HT1080 (cell line): ENCODE results near the gene B4GALT7. TPM values are rescaled to one million over a fixed set of nuclear protein-coding genes. Genes with fewer than 3 reads are reported as not detected.
"Not testable (repeated sequence)": the region's sequence is repeated elsewhere in the genome, so short reads cannot be mapped to it uniquely, and the experiment has no call there.

Experiments
- DNase-seq: peaks from one replicate; pipeline ENCODE4 v3.0.0-alpha.2; 2015; ENCODE audit warnings: low read depth
- polyA plus RNA-seq, 2 experiments: library from polyadenylated mRNA; depleted of rRNA; stranded (reverse); fragments of >200 nt; gene quantifications; 2 replicates each; pipeline ENCODE4 v1.2.3, GENCODE V29; 2015
- total RNA-seq: library from RNA; depleted of rRNA; stranded (reverse); fragments of >200 nt; shearing (Covaris generic); gene quantifications from 2 replicates; pipeline ENCODE4 v1.2.3, GENCODE V29; 2014; rRNA removed

B4GALT7 gene, protein sequence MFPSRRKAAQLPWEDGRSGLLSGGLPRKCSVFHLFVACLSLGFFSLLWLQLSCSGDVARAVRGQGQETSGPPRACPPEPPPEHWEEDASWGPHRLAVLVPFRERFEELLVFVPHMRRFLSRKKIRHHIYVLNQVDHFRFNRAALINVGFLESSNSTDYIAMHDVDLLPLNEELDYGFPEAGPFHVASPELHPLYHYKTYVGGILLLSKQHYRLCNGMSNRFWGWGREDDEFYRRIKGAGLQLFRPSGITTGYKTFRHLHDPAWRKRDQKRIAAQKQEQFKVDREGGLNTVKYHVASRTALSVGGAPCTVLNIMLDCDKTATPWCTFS
- 43.1 and 47.7 TPM in 2 replicates for total RNA-seq
- polyA plus RNA-seq (2015; cell fraction: cytosol; rRNA removed): 44.6 and 56.4 TPM in 2 replicates
- polyA plus RNA-seq (2015; cell fraction: nucleus; rRNA removed): 36.1 and 39.1 TPM in 2 replicates

DNA sequence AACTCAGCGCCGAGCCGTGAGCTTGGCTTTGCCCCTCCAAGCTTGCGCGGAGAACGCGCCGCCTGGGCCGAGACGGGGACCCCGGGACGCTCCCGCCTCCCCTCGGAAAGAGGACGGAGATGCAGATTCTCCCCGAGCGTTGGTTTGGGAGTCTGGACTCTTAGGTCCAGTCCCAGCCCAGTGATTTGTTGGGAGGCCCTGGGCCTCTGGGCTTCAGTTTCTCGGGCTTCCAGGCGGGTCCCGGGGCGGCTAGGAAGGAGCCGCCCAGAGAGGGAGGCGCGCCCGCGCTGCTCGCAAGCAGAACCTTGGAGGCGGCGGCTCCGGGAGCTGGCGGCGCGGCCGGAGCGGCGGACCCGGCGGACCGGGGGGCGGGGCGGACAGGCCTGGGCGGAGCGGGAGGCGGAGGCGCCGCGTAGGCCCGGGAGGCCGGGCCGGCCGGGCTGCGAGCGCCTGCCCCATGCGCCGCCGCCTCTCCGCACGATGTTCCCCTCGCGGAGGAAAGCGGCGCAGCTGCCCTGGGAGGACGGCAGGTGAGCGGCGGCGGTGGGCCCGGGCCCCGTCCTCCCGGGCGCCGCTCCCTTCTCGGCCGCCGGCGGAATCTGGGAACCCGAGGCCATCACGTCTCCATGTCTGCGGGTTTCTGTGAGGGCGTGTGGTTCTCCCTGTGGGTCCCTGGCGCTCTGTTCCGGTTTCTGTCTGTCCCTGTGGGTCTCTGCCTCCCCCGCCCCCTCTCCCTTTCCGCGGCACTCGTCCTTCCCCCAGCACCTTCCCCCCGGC is at the start of gene B4GALT7:
Gene B4GALT7 (plus strand): TSS at position 402 of the 777 bp plus-strand sequence. CDS start 79 bp downstream, at position 481.
- DNase-seq: peak; percentile 68

DNA sequence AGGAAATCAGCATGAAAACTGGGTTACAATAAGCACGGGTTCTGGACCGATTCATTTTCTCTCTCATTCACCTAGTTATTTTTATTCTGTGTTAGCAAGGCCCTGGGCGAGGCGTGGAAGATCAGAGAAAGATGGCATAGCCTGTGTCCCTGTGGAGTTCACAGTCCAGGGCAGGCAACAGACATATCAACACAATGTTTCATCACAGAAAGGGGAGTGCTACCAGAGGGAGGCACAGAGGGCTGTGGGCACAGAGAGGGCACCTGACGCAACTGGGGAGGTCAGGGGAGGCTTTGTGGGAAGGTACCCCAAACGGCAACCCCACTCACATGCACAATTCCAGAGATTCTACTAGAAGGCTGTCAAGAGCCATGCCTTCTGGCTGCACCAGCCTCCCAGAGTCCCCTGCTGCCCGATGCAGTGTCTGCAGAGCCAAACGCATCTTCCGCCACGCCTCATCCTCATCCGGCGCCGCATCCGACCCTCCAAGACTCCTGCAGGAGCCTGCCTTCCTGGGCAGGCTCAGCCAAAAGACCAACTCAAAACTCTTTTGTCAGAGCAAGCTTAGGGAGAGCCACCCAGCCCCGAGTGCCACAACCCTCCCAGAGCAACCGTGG is 47.0 kb upstream of the B4GALT7 start:
- no peak for DNase-seq

DNA sequence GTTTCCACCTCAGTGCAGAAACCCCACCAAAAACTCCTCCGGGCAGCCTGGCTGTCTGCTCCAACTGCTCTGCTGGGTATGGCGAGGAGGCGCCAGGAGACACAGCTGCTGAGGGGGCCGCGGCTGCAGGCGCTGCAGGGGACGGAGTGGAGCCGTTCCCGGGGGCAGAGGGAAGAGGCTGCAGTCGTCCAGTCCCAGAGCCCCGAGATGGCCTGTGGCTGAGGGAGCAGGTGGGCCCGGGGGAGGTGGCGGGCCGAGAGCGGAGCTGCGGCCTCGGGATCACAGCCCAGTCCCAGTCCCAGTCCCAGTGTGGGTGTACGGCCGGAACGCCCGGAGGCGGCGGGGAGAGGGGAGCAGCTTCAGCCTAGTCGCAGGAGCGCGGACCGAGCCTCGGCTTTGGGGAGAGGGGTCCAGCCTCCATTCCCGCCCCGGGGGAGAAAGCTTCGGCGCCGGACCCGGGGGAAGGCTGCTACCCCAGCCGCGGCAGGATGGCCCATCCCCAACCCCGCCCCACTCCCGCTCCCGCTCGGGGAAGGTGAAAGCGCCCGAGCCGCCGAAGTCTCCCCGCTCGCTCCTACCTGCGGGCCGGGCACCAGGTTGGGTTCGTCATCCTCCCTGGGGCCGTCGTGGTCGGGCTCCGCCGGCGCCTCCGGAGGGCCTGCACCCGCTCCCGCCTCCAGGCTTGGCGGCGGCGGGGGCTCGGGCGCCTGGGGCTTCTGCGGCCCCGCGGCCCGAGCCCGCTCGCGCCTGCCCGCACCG is 46.1 kb upstream of the B4GALT7 start:
- DNase-seq: no peak

DNA sequence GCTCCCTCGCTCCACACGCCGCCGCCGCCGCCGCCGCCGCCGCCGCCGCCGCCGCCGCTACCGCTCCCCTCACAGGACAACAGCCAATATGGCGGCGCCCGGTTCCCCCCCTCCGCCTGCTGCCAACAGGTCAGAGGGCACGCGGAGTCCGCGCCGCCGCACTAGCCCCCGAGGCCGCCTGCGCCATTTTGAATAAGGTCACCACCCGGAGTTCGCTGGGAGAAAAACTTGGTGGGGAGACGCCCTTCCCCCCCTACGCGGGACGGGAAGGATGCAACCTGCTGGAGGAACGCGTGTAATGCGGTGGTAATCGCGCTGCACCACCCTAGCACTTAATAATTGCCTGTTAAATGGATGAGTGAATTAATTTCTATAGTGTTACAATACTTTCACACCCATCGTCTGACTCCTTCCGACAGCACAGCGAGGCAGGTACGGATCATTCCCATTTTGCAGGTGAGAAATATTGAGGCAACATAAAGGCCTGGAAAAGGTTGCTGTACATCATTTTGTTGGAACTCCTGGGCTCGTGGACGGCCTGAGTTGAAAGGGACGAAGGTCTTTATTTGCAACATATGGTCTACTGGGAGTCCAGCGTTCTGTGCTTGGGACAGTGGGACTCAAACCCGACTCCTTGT is 45.3 kb upstream of the B4GALT7 start, which contains the start of gene FAM193B:
Gene FAM193B (minus strand): TSS at position 90 of the 638 bp plus-strand sequence. CDS start 105 bp downstream, outside the sequence.
- peak; percentile 89 for DNase-seq

DNA sequence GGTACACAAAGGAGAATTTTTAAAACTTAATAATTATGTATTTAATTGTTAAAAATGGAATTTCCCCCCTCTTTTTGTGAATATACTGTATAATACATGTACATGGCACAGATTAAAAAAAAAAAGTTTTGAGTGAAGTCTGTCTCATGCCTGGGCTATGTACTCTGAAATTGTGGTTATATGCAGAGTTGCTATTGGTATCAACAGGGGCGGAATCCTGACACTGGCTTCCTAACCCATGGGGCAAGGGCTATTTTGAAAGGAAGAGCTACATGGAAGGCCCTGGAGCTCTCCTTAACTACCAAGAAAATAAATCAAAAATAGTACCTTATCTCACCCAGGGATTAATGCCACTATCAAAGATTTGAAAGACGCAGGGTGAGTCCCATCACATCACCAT is 44.7 kb upstream of the B4GALT7 start:
- DNase-seq: no peak

DNA sequence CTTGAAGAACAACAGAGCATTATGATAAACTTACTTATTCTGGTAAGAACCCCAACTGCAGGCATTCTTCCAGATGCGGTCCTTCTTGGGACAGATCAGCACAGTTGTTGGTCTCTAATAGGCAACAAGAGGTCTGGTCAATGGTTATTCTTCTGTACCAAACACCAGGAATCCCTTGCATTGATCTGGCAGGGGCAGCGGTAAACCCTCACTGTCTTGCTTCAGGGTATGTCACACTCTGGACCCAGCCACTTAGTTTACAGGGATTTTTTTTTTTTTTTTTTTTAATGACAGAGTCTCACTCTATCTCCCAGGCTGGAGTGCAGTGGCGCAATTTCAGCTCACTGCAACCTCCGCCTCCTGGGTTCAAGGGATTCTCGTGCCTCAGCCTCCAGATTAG is 44.3 kb upstream of the B4GALT7 start:
- no peak for DNase-seq

DNA sequence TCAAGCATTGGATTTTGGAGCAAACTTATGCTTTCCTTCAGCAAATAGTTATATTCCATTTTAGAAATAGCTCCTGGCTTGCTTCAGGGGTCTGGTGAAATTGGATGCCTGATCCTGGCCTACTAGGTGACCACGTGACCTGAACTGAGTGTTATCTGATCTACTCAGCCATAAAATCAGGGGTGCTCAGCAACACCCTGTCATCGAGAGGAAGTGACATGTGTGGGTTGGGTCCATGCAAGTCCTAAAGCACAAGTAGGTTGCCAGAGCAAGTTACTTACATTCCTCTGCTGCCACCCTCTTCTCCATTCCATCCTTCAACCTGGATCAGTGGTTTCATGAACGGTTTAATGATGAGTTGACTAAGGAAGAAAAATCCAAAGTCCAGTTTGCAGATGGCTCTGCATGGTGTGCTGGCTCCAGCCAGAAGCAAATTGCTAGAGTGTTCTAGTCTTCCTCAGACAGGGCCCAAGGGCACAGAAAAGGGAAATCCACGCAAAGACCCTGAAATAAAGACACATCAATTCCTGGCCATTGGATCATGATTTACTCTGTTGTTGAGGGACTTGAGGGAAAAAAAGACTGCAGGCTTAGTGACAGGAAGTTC is 42.8 kb upstream of the B4GALT7 start:
- peak; percentile 43 for DNase-seq

DNA sequence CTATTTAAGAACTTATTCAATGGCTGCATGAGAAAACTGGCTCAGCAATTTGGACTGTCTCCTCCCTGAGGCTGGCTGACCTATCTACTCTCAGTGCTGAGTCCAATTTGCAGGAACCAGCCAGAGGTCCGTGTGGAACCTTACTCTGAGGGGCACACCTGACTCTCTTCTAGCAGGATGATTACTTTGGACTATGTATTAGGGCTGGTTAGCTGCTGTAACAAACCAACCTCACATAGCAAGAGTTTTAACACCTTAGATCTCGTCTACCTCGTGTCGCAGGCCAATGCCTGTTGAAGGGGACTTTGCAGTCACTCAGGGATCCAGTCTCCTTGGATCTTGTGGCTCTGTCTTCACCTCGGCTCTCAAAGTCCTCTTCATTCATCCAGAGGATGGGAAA is 42.1 kb upstream of the B4GALT7 start:
- DNase-seq: no peak

DNA sequence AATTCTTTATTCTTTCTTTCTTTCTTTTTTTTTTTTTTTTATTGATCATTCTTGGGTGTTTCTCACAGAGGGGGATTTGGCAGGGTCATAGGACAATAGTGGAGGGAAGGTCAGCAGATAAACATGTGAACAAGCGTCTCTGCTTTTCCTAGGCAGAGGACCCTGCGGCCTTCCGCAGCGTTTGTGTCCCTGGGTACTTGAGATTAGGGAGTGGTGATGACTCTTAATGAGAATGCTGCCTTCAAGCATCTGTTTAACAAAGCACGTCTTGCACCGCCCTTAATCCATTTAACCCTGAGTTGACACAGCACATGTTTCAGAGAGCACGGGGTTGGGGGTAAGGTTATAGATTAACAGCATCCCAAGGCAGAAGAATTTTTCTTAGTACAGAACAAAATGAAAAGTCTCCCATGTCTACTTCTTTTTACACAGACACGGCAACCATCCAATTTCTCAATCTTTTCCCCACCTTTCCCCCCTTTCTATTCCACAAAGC is 40.4 kb upstream of the B4GALT7 start:
- not testable (repeated sequence) for DNase-seq

DNA sequence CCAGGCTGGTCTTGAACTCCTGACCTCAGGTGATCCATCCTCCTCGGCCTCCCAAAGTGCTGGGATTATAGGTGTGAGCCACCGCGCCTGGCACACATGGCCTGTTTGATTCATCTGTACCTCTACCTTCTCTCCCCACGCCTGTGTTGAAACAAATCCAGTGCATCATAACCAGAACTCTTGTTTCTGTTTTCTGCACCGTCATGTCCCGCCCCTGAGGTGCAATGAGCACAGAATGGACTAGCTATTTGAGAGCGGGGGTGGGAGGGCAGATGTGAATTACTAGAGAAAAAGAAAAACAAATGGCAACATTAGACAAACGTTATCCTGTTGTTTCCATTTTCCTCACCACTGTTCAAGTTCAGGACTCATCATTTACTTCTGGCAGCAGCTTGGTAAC is 34.9 kb upstream of the B4GALT7 start:
- DNase-seq: no peak

DNA sequence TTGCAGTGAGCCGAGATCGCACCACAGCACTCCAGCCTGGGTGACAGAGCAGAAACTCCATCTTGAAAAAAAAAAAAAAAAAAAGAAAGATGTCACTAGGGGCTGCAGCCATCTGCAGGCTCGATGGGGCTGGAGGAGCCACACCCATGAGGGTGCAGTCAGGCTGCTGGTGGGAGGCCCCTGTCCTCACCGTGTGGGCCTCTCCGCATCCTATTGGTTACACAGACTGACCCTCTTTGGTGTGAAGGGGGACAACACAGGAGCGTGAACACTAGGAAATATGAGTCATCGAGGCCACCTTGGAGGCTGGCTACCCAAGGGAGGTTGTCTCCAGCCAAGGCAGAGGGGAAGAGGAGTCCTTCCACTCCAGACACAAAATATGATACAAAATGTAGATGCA is 31.6 kb upstream of the B4GALT7 start:
- no peak for DNase-seq

DNA sequence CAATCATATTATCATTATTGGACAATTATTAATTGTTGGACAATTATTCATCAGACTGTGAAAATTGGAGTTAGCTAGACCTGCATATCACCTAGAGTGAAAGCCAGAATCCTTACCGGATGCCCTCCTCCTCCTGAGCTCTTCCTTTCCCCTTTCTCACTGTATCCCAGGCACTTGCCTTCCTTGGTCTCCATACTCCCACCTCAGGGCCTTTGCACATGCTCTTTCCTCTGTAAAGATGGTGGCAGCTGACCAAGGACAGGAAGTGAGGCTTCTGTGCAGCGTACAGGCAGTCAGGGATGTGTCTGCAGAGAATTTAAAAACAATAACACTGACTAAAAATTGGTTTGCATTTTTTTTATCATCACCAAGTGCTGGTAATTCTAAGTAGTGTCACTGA is 30.0 kb upstream of the B4GALT7 start:
- DNase-seq: no peak

DNA sequence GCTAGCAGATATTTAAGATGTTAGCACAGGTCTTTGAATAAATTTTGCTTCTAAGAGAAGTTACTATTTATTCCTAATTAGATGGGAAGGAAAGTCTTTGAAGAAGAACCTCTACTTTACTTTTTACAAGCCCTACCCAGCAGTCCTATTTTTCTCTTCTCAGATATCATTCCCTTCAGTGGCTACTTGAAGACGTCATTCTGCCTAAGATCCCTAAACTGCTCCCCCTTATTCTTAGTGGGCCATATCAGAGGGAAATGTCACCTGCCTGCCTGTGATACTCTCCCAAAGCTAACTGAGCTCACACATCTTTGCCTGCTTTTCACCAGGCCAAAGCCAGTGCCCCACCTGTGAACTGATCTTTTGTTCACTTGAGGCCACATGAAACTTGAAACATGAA is 24.4 kb upstream of the B4GALT7 start:
- no peak for DNase-seq

DNA sequence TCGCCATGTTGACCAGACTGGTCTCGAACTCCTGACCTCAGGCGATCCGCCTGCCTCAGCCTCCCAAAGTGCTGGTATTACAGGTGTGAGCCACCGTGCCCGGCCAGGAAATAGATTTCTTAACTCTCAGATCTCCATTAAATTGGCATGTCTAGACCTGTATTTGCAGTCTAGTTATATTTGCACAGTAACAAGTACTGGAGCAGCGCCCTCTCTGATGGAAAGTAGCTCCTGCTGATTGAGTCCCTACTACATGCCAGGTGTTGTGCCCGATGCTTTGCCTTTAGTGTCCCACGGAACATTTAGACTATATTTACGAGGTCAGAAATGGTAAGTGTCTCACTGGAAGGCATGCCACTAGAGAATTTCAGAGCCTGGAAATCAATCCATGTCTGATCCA is 23.8 kb upstream of the B4GALT7 start:
- DNase-seq: no peak

DNA sequence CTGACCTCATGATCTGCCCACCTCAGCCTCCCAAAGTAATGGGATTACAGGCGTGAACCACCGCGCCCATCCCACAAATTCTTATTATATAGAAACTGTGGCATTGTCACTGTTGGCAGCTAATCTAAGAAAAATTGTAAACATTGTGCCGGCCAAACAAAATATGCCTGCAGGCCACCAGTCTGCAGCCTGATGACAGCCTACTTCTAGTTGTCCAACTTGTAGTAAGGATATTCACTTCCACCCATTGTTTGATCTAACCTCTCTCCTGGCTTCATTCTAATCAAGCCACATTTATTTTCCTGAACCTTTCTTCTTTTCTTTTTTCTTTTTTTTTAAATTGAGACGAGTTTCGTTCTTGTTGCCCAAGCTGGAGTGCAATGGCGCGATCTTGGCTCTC is 21.6 kb upstream of the B4GALT7 start:
- DNase-seq: no peak

DNA sequence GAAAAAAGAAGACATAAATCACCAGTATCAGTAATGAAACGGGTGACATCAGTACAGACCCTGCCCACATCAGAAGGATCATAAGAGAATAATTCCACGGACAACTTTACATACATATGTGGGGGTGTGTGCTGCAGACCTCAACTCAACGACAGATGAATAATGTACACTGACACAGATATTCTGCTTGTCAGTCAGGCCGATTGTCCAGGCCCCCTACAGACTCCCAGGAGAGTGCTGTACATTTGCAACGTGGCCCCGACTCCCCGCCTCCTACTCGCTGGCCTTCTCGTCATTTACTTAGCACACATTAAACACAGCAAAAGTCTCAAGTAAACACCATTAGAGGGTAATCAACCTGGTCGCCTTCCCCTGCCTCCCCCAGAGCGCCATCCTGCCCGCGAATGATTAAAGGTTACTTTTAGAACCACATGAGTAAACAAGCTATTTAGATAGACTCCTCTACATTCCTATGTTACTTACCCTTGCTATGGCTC is 11.5 kb upstream of the B4GALT7 start:
- no peak for DNase-seq

DNA sequence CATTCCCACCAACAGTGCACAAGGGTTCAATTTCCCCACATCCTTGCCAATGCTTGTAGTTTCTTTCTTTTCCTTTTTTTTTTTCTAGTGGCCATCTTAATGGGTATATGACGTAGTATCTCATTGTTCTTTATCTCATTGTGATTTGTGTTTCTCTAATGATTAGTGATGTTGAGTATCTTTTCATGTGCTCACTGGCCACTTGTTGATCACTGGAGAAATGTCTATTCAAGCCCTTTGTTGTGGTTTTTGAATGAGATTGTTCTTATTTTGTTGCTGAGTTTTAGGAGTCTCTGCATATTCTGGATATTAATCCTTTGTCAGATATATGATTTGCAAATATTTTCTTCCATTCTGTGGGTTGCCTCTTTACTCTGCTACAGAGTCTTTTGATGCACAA is 9.5 kb upstream of the B4GALT7 start:
- DNase-seq: no peak

DNA sequence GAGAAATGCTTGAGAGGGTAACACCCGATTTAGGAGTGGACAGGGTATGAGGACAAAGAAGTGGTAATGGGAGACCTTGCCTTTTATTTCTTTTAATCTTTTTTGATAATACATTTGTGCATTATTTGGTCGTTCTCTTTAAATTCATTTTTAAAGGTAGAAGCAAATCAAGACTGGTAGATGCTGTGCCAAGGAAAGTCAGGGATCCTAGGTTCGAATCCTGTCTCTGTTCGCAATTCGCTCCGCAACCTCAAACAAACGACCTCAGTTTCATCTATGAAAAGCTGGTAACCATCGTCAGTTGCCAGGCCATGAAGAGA is 8.3 kb upstream of the B4GALT7 start:
- no peak for DNase-seq

DNA sequence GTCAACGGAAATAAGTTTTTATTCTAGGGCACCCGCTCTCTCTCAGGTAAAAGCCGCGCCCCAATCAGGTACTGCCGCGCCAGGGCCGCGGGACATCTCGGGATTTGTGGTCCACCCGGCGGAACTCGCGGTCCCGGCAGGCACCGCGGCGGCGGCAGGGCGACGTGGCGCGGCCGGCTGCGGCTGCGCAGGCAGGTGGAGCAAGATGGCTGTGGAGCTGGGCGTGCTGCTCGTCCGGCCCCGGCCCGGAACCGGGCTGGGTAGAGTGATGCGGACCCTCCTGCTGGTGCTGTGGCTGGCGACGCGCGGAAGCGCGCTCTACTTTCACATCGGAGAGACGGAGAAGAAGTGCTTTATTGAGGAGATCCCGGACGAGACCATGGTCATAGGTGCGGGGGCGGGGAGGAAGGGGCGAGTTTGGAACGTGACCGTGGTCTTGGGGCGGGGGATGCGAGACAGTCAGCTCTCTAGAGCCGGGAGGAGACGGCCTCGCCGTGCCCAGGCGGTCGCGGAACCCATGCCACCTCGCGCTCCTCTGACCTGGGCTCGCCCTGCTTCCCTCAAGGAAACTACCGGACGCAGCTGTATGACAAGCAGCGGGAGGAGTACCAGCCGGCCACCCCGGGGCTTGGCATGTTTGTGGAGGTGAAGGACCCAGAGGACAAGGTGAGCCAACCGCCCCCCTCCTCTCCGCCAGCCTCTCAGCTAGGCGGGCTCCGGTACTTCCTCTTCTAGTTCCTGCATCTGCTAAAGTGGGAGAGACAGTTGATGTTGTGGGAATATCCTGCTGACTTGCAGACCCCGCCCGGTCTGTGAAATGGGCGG is 7.7 kb upstream of the B4GALT7 start, which contains the start of gene TMED9:
Gene TMED9 (plus strand): TSS at position 194 of the 825 bp plus-strand sequence. CDS start 12 bp downstream, at position 206.
- DNase-seq: peak; percentile 83
